ENCODE measurements around the gene XBP1. TPM values are rescaled to one million over a fixed set of nuclear protein-coding genes. Genes with fewer than 3 reads are reported as not detected.
A peak's percentile ranks its signal among the peaks of the same experiment; 100 is the strongest.

Gene XBP1
- total and polyA plus RNA-seq, 4 donors = 303 to 705 (median 605) TPM

GRCh38 chr22:28795932-28796856 lies 4.2 kb downstream of the XBP1 start:
- peaks cover 8 to 52% (median 39%) of the 10 kb centered on the region in 4 donors for H3K36me3 ChIP-seq (ENCODE audit: control insufficient read depth in 4 of 4, insufficient read depth in 3 of 4, low read depth in 1 of 4, low read length in 3 of 4)
- H3K27ac ChIP-seq (ENCODE audit: low read depth in 1 of 2, low read length in 2 of 2) = peak overlapping the region; percentile 9 to 17
- no peaks in the 10 kb centered on the region for H3K9me3 ChIP-seq (ENCODE audit: control insufficient read depth in 4 of 4, low read length in 3 of 4)
- WGBS = 79% methylated on average over 5 of the region's 5 CpGs
- H3K4me3 ChIP-seq (ENCODE audit: low read depth in 1 of 3, low read length in 3 of 3) = peak overlapping the region in 1 of 3 donors; percentile 9
- no peak for TF ChIP-seq ATF3 (IDR thresholded peaks at IDR 0.05)
- no peak for TF ChIP-seq RXRA (IDR thresholded peaks at IDR 0.05)
- no peak for TF ChIP-seq HNF4A (conservative IDR thresholded peaks at IDR 0.05)
- TF ChIP-seq YY1 (IDR thresholded peaks at IDR 0.05) = no peak
- TF ChIP-seq FOXA2 (IDR thresholded peaks at IDR 0.05) = no peak
- TF ChIP-seq CTCF (IDR thresholded peaks at IDR 0.05; ENCODE audit: low read depth, low read length, missing input control) = no peak
- no peak for TF ChIP-seq SP1 (IDR thresholded peaks at IDR 0.05)
- TF ChIP-seq FOXA1 (IDR thresholded peaks at IDR 0.05) = no peak
- no peak for TF ChIP-seq NR2F2 (IDR thresholded peaks at IDR 0.05)
- no peak for TF ChIP-seq HNF4G (IDR thresholded peaks at IDR 0.05)
- no peak for TF ChIP-seq JUND (IDR thresholded peaks at IDR 0.05)
- no peak for TF ChIP-seq MAX (IDR thresholded peaks at IDR 0.05)
- no peak for TF ChIP-seq REST (IDR thresholded peaks at IDR 0.05)
- no peak for TF ChIP-seq TAF1 (conservative IDR thresholded peaks at IDR 0.05)
- no peak for TF ChIP-seq EGR1 (IDR thresholded peaks at IDR 0.05; ENCODE audit: low read depth in 2 of 2)
- TF ChIP-seq ZBTB33 (IDR thresholded peaks at IDR 0.05) = no peak
- TF ChIP-seq RAD21 (IDR thresholded peaks at IDR 0.05) = no peak
- no peak for TF ChIP-seq GABPA (IDR thresholded peaks at IDR 0.05 in 1 of 2, conservative IDR thresholded peaks at IDR 0.05 in 1 of 2)
- no peak for DNase-seq (ENCODE audit: low spot score)
- peak overlapping the region; percentile 15 to 21 for H3K9ac ChIP-seq (ENCODE audit: low read depth in 1 of 2, low read length in 2 of 2)
- H3K4me1 ChIP-seq (ENCODE audit: control insufficient read depth in 4 of 4, insufficient read depth in 4 of 4, low read length in 3 of 4) = peaks cover 0 to 31% (median 13%) of the 10 kb centered on the region in 4 donors
- no peaks in the 10 kb centered on the region for H3K27me3 ChIP-seq (ENCODE audit: control insufficient read depth in 4 of 4, insufficient read depth in 4 of 4, low read length in 3 of 4)
